Nephron (organoid): ENCODE data around the gene RBFOX1.

Experiments used
- H3K27ac Mint-ChIP-seq, 3 experiments: 2 replicates each; pipeline ENCODE4 v1.8.0; 2020; ENCODE audit warnings: mixed read lengths in 3 of 3, mild to moderate bottlenecking in 2 of 3, moderate library complexity in 1 of 3
- H3K27me3 Mint-ChIP-seq: 2 replicates; pipeline ENCODE4 v1.8.0; 2021; ENCODE audit warnings: low read depth, mild to moderate bottlenecking, moderate library complexity, mixed read lengths
- H3K36me3 Mint-ChIP-seq: 2 replicates; pipeline ENCODE4 v1.8.0; 2020; ENCODE audit warnings: low read depth, mixed read lengths
- H3K4me1 Mint-ChIP-seq: 2 replicates; pipeline ENCODE4 v1.8.0; 2020; ENCODE audit warnings: mixed read lengths
- H3K4me3 Mint-ChIP-seq, 3 experiments: 2 replicates each; pipeline ENCODE4 v1.8.0; 2020; ENCODE audit warnings: mild to moderate bottlenecking in 3 of 3, mixed read lengths in 3 of 3, moderate library complexity in 2 of 3
- H3K9me3 Mint-ChIP-seq: 2 replicates; pipeline ENCODE4 v1.8.0; 2020; ENCODE audit warnings: mixed read lengths
- CTCF ChIP-seq, 3 experiments: fragments of 200-600 bp; sonication (generic); IDR thresholded peaks; one replicate each; pipeline ENCODE4 v1.5.0; 2021; ENCODE audit warnings: antibody characterized with exemption in 3 of 3; ENCODE audit not compliant: unreplicated experiment in 3 of 3

Gene RBFOX1

DNA sequence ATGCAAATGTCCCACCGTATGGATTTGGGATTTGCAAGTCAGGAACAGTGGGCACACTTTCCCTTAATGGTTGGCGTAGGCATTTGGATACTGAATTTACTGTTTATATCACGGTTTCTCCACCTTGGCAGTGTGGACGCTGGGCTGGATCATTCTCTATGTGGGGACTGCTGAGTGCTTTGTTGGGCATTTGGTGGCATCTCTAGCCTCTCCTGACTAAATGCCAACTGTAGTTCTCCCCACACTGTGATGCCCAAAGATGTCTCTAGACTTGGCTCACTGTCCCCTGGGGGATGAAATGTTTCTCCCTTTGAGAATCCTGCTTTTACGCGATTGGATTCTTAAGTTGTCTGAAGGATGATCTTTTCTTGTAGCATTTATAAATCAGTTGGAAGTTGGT, 49.0 kb downstream of the RBFOX1 start:
- no peaks in the 10 kb centered on the region for H3K4me1 Mint-ChIP-seq
- peaks cover 4% of the 10 kb centered on the region for H3K27me3 Mint-ChIP-seq
- H3K36me3 Mint-ChIP-seq: peaks cover 8% of the 10 kb centered on the region
- H3K9me3 Mint-ChIP-seq: peaks cover 9% of the 10 kb centered on the region
- H3K27ac Mint-ChIP-seq: no peak overlapping the region
- TF ChIP-seq CTCF (IDR thresholded peaks at IDR 0.05; ENCODE audit: unreplicated experiment in 3 of 3): no peak
- H3K4me3 Mint-ChIP-seq: no peak overlapping the region

DNA sequence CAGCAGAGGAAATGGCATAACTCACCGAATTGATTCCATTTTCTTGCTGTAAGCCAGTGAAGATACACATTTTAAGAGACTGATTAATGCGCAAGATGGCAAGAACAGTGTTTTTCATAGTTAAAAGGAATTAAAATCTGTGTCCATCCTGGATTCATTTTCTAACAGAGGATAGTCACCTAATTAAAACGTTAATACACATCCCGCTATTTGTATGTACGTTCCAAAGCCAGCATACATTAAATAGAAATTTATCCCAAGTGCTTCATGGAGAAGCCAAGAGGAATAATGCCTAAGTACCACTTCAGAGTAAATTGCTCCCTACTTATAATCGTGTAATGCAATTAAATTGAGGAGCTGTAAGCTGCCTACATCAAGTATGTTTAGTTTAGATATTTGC, 49.9 kb downstream of the RBFOX1 start:
- Mint-ChIP-seq H3K4me3 (no peak overlapping the region), H3K27me3 (peaks cover 4% of the 10 kb centered on the region), H3K27ac (no peak overlapping the region), H3K36me3 (peaks cover 8% of the 10 kb centered on the region), H3K4me1 (no peaks in the 10 kb centered on the region), H3K9me3 (peaks cover 9% of the 10 kb centered on the region)
- no peak for TF ChIP-seq CTCF (IDR thresholded peaks at IDR 0.05; ENCODE audit: unreplicated experiment in 3 of 3)

DNA sequence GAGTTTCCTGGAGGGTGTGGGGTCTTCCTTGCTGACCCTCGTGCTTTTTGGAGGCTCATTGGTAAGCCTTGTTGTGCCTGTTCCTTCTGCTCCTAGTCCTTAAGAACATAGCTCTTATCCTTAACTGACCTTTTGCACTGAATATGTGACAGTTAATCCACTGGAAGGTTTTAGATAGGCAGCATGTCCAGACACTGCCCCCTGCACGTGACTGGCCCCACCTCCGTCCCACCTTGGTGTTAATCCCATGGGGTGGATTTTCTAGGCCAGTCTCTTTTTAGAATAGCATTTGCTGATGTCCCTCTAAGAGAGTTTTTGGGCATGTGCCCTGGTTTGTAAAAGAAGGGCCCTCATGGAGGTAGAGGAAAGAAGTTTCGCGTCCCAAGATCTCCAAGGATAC, 58.3 kb downstream of the RBFOX1 start:
- TF ChIP-seq CTCF (IDR thresholded peaks at IDR 0.05; ENCODE audit: unreplicated experiment in 3 of 3): no peak
- peaks cover 19% of the 10 kb centered on the region for H3K4me1 Mint-ChIP-seq
- peaks cover 4% of the 10 kb centered on the region for H3K9me3 Mint-ChIP-seq
- H3K36me3 Mint-ChIP-seq: no peaks in the 10 kb centered on the region
- no peak overlapping the region for H3K27ac Mint-ChIP-seq
- H3K27me3 Mint-ChIP-seq: peaks cover 4% of the 10 kb centered on the region
- no peak overlapping the region for H3K4me3 Mint-ChIP-seq

GRCh38 chr16:7391694-7392093, 59.0 kb downstream of the RBFOX1 start:
- peaks cover 21% of the 10 kb centered on the region for H3K4me1 Mint-ChIP-seq

DNA sequence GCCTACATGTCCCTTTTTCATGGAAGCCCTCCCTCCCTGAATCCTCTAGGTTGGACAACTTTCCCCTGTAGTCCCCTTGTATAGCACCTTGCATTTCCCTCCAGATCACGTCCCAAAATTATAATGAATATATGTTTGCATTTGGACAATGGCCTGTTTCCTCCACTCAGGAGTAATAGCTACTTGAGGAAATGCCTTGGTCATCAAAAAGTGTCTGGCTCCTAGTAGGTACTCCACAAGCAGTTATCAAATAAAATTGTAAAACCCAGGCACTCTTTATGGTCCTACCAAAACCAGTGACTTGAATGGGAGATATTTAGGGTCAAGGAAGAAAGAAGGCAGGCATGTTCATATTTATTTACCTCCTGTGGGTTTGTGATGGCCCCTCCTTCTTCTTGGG, 59.6 kb downstream of the RBFOX1 start:
- Mint-ChIP-seq H3K9me3 (peaks cover 4% of the 10 kb centered on the region), H3K4me1 (peaks cover 26% of the 10 kb centered on the region), H3K27me3 (peaks cover 4% of the 10 kb centered on the region), H3K27ac (no peak overlapping the region), H3K36me3 (no peaks in the 10 kb centered on the region), H3K4me3 (no peak overlapping the region)
- TF ChIP-seq CTCF (IDR thresholded peaks at IDR 0.05; ENCODE audit: unreplicated experiment in 3 of 3): no peak

More at GRCh38 chr16:7391694-7392093, 59.0 kb downstream of the RBFOX1 start:
- Mint-ChIP-seq H3K9me3 (peaks cover 4% of the 10 kb centered on the region), H3K4me3 (no peak overlapping the region), H3K27ac (no peak overlapping the region), H3K27me3 (peaks cover 4% of the 10 kb centered on the region), H3K36me3 (no peaks in the 10 kb centered on the region)
- no peak for TF ChIP-seq CTCF (IDR thresholded peaks at IDR 0.05; ENCODE audit: unreplicated experiment in 3 of 3)

DNA sequence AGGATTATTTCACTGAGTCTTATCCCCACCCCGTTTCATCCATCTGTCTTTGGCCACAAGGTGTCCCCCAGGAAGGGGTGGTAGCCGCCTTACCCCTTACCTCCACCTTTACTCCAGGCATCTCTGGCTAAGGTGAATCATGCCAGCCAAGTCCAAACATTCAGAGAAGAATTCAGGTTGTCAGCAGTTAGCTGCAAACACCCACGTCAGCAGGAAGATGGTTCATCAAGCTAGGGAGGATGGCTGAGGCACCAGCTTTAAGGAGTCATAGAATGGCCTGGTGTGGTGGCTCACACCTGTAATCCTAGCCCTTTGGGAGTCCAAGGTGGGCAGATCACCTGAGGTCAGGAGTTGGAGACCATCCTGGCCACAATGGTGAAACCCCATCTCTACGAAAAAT, 61.0 kb downstream of the RBFOX1 start:
- Mint-ChIP-seq H3K36me3 (no peaks in the 10 kb centered on the region), H3K27ac (no peak overlapping the region), H3K27me3 (no peaks in the 10 kb centered on the region), H3K9me3 (no peaks in the 10 kb centered on the region), H3K4me3 (no peak overlapping the region), H3K4me1 (peaks cover 38% of the 10 kb centered on the region)
- TF ChIP-seq CTCF (IDR thresholded peaks at IDR 0.05; ENCODE audit: unreplicated experiment in 3 of 3): no peak
